Prostate gland (tissue), 2 donors: ENCODE results near the gene MRPL49.

Experiments
- CTCF ChIP-seq, 4 experiments: fragments of 200-600 bp in 2 of 4; fragments of 450-650 bp in 2 of 4; sonication (generic) in 2 of 4; IDR thresholded peaks; 1 replicate in 3 of 4; 2 replicates in 1 of 4; pipeline ENCODE4 v1.5.1; 2016 to 2019; ENCODE audit warnings: antibody characterized with exemption in 4 of 4, mild to moderate bottlenecking in 2 of 4, moderate library complexity in 2 of 4
- POLR2A ChIP-seq: fragments of 450-650 bp; IDR thresholded peaks from one replicate; pipeline ENCODE4 v1.6.1; 2016; ENCODE audit warnings: antibody characterized with exemption, mild to moderate bottlenecking

DNA sequence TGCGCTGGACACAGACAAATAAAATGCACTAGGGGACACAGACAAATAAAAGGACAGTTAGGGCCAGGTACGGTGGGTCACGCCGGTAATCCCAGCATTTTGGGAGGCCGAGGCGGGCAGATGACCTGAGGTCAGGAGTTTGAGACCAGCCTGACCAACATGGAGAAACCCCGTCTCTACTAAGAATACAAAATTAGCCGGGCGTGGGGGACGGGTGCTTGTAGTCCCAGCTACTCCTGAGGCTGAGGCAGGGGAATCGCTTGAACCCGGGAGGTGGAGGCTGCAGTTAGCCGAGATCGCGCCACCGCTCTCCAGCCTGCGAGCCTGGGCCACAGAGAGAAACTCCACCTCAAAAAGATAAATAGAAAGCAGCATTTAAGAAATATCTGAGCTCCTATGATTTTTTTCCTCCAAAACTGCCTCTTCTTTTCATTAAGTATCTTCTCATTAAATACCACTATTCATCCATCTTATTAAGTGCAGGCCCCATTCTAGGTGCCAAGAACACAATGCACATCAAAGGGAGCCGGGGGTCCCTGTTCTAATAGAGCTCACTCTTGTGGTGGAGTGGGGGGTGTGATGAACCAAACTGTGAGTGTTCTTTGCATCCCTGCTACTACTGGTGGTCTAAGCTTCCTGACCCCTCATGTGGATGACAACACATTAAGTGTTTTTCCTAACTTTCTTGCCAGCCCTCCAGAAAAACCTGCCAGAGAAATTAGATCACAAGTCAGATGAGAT lies 3.9 kb upstream of the MRPL49 start:
- TF ChIP-seq POLR2A (no peak), CTCF (IDR thresholded peaks at IDR 0.05) (no peak)
